HL-60 (cell line): ENCODE data around the gene GAL3ST1.

ENCODE experiments used
- DNase-seq, 2 experiments: peaks; one replicate each; pipeline ENCODE4 v3.0.0-alpha.2; 2010 to 2020; ENCODE audit warnings: low read depth in 1 of 2, low spot score in 1 of 2
- H3K27ac ChIP-seq: fragments of 250-450 bp; sonication (Bioruptor Pico); replicated peaks from 2 replicates; pipeline ENCODE4 v1.5.1; 2020; ENCODE audit warnings: mild to moderate bottlenecking, moderate library complexity
- H3K27me3 ChIP-seq: fragments of 250-450 bp; sonication (Bioruptor Pico); 2 replicates; pipeline ENCODE4 v1.5.1; 2021; ENCODE audit warnings: mild to moderate bottlenecking, moderate library complexity; ENCODE audit not compliant: insufficient read depth, poor library complexity, severe bottlenecking
- H3K4me3 ChIP-seq: replicated peaks from 2 replicates; pipeline ENCODE4 v1.5.1; 2011; ENCODE audit warnings: mild to moderate bottlenecking, control low read depth, low read length; ENCODE audit not compliant: insufficient read depth
- CTCF ChIP-seq: IDR thresholded peaks from one replicate; pipeline ENCODE4 v1.5.1; 2011; ENCODE audit warnings: low read length, control low read depth, inconsistent platforms; ENCODE audit not compliant: insufficient read depth
- GABPA ChIP-seq: IDR thresholded peaks from 2 replicates; pipeline ENCODE4 v1.6.1; 2012; ENCODE audit warnings: low read depth
- POLR2AphosphoS5 ChIP-seq: IDR thresholded peaks from 2 replicates; pipeline ENCODE4 v1.6.1; 2012; ENCODE audit warnings: low read depth
- REST ChIP-seq: IDR thresholded peaks from 2 replicates; pipeline ENCODE4 v1.6.1; 2012; ENCODE audit warnings: low read depth; ENCODE audit not compliant: insufficient replicate concordance
- SPI1 ChIP-seq: IDR thresholded peaks from 2 replicates; pipeline ENCODE4 v1.6.1; 2012; ENCODE audit warnings: low read depth, mild to moderate bottlenecking, borderline replicate concordance

GAL3ST1 gene

GRCh38 chr22:30511109-30511508 lies 63.4 kb downstream of the GAL3ST1 start:
- Histone ChIP-seq H3K27me3 (peaks cover 8% of the 10 kb centered on the region), H3K27ac (no peak overlapping the region)

GRCh38 chr22:30508216-30508615 lies 66.2 kb downstream of the GAL3ST1 start:
- TF ChIP-seq REST = no peak
- TF ChIP-seq GABPA = no peak
- TF ChIP-seq POLR2AphosphoS5 = no peak
- no peak for TF ChIP-seq SPI1
- TF ChIP-seq CTCF = no peak
- no peak for DNase-seq
- H3K4me3 ChIP-seq = no peak overlapping the region
- H3K27ac ChIP-seq = no peak overlapping the region
- peaks cover 24% of the 10 kb centered on the region for H3K27me3 ChIP-seq

More at GRCh38 chr22:30511109-30511508, 63.4 kb downstream of the GAL3ST1 start:
- TF ChIP-seq REST (no peak), CTCF (no peak), GABPA (no peak), SPI1 (no peak), POLR2AphosphoS5 (no peak)
- no peak for DNase-seq
- H3K4me3 ChIP-seq = no peak overlapping the region

- Histone ChIP-seq H3K4me3 (no peak overlapping the region), H3K27me3 (peaks cover 24% of the 10 kb centered on the region), H3K27ac (no peak overlapping the region)
- DNase-seq = no peak
- no peak for TF ChIP-seq REST
- TF ChIP-seq CTCF = no peak
- TF ChIP-seq SPI1 = no peak
- no peak for TF ChIP-seq POLR2AphosphoS5
- no peak for TF ChIP-seq GABPA
These were observed 66.8 kb downstream of the GAL3ST1 start for GRCh38 chr22:30507670-30508069.
